Colonic mucosa (tissue), 4 donors: Measurements from ENCODE around the gene GPLD1. TPM values are rescaled to one million over a fixed set of nuclear protein-coding genes. Genes with fewer than 3 reads are reported as not detected.

ENCODE experiments used
- DNase-seq: peaks from one replicate; pipeline ENCODE4 v3.0.0-alpha.2; 2020
- H3K27ac ChIP-seq: fragments of 200-600 bp; one replicate; pipeline ENCODE4 v1.8.0; 2021
- H3K27me3 ChIP-seq: fragments of 200-600 bp; one replicate; pipeline ENCODE4 v1.8.0; 2021
- H3K36me3 ChIP-seq: fragments of 200-600 bp; one replicate; pipeline ENCODE4 v1.8.0; 2021
- H3K4me1 ChIP-seq: fragments of 200-600 bp; one replicate; pipeline ENCODE4 v1.8.0; 2021; ENCODE audit warnings: mild to moderate bottlenecking
- H3K4me3 ChIP-seq: fragments of 200-600 bp; one replicate; pipeline ENCODE4 v1.8.0; 2021
- H3K9ac ChIP-seq, 2 donors: one replicate each; pipeline ENCODE4 v1.7.0; 2013; ENCODE audit warnings: control low read depth in 2 of 2, low read depth in 2 of 2, low read length in 2 of 2
- H3K9me3 ChIP-seq: fragments of 200-600 bp; one replicate; pipeline ENCODE4 v1.8.0; 2021
- CTCF ChIP-seq: fragments of 200-600 bp; IDR thresholded peaks from one replicate; pipeline ENCODE4 v1.8.0; 2022; ENCODE audit warnings: antibody characterized with exemption, mild to moderate bottlenecking
- intact Hi-C: fragments of 100-400 bp; cut with DNase I; formaldehyde crosslinking; loops from one replicate; pipeline ENCODE4 v1.14.1; 2022
- total RNA-seq, 2 donors: library from RNA; stranded (reverse); fragmentation: NEBNext Ultra II Directional in 1 of 2; extraction: Animal tissue kit (Norgen Biotek cat#: 25700) in 1 of 2; gene quantifications; one replicate each; pipeline ENCODE4 v1.2.1, GENCODE V29; 2021
- donor health status: healthy.
- donor health status: DM: no; HTN: no; CAD: no.
- donor health status: DM: no; HTN: no; CAD: no.

Gene GPLD1
- total RNA-seq, 2 donors from 2014 or later: 0.84 to 0.88 TPM

- no peak overlapping the region for H3K9ac ChIP-seq
- no peak for TF ChIP-seq CTCF
- no peaks in the 10 kb centered on the region for H3K27me3 ChIP-seq
- no peak overlapping the region for H3K27ac ChIP-seq
- peaks cover 4% of the 10 kb centered on the region for H3K36me3 ChIP-seq
- no peak for DNase-seq
- no peaks in the 10 kb centered on the region for H3K9me3 ChIP-seq
- no peak overlapping the region for H3K4me3 ChIP-seq
- no peaks in the 10 kb centered on the region for H3K4me1 ChIP-seq
- intact Hi-C loops: loop anchor here (10.0 kb wide), 1 partner anchor 326 kb away; no protein-coding TSS in a partner anchor
Measured at GRCh38 chr6:24429146-24429545, 60.2 kb downstream of the GPLD1 start.

- H3K27ac ChIP-seq: no peak overlapping the region
- no peaks in the 10 kb centered on the region for H3K9me3 ChIP-seq
- H3K36me3 ChIP-seq: peaks cover 4% of the 10 kb centered on the region
- intact Hi-C loops: loop anchor here (10.0 kb wide), 1 partner anchor 326 kb away; no protein-coding TSS in a partner anchor
- no peak for TF ChIP-seq CTCF
- no peaks in the 10 kb centered on the region for H3K4me1 ChIP-seq
- DNase-seq: no peak
- no peaks in the 10 kb centered on the region for H3K27me3 ChIP-seq
- no peak overlapping the region for H3K9ac ChIP-seq
- no peak overlapping the region for H3K4me3 ChIP-seq
Measured at GRCh38 chr6:24428615-24429014, 60.8 kb downstream of the GPLD1 start.

- Histone ChIP-seq H3K9ac (no peak overlapping the region), H3K27ac (no peak overlapping the region), H3K36me3 (peaks cover 4% of the 10 kb centered on the region), H3K4me1 (no peaks in the 10 kb centered on the region), H3K27me3 (no peaks in the 10 kb centered on the region), H3K4me3 (no peak overlapping the region), H3K9me3 (no peaks in the 10 kb centered on the region)
- TF ChIP-seq CTCF: no peak
- no peak for DNase-seq
- intact Hi-C loops: loop anchor here (10.0 kb wide), 1 partner anchor 328 kb away; no protein-coding TSS in a partner anchor
Measured at GRCh38 chr6:24426729-24427446, 62.5 kb downstream of the GPLD1 start.

- no peak for TF ChIP-seq CTCF
- DNase-seq: no peak
- Histone ChIP-seq H3K4me1 (no peaks in the 10 kb centered on the region), H3K9ac (no peak overlapping the region), H3K4me3 (no peak overlapping the region), H3K36me3 (peaks cover 8% of the 10 kb centered on the region), H3K27ac (no peak overlapping the region), H3K27me3 (no peaks in the 10 kb centered on the region), H3K9me3 (no peaks in the 10 kb centered on the region)
- intact Hi-C loops: loop anchor here (10.0 kb wide), 1 partner anchor 330 kb away; no protein-coding TSS in a partner anchor
Measured at GRCh38 chr6:24425091-24425490, 64.3 kb downstream of the GPLD1 start.

GRCh38 chr6:24419526-24419925 is 69.9 kb downstream of the GPLD1 start:
- Histone ChIP-seq H3K27me3 (no peaks in the 10 kb centered on the region), H3K27ac (no peak overlapping the region), H3K9me3 (no peaks in the 10 kb centered on the region), H3K4me3 (no peak overlapping the region), H3K36me3 (peaks cover 6% of the 10 kb centered on the region), H3K4me1 (no peaks in the 10 kb centered on the region), H3K9ac (no peak overlapping the region)
- intact Hi-C loops: no loop called here
- DNase-seq: no peak
- TF ChIP-seq CTCF: no peak
